Sigmoid colon (tissue), 4 donors: ENCODE measurements around the gene GPC5.

ENCODE experiments used
- CTCF ChIP-seq, 4 experiments: fragments of 450-650 bp in 3 of 4; fragments of 200-600 bp in 1 of 4; IDR thresholded peaks; one replicate each; pipeline ENCODE4 v1.5.1; 2016 to 2019; ENCODE audit warnings: antibody characterized with exemption in 4 of 4, mild to moderate bottlenecking in 3 of 4, moderate library complexity in 2 of 4
- EP300 ChIP-seq, 4 donors: sonication (generic); formaldehyde crosslinking; IDR thresholded peaks; one replicate each; pipeline ENCODE4 v1.6.1; 2017; ENCODE audit warnings: antibody characterized with exemption in 4 of 4
- POLR2A ChIP-seq, 2 donors: fragments of 450-650 bp; IDR thresholded peaks; one replicate each; pipeline ENCODE4 v1.6.1; 2016; ENCODE audit warnings: antibody characterized with exemption in 2 of 2, mild to moderate bottlenecking in 2 of 2, moderate library complexity in 2 of 2

- TF ChIP-seq POLR2A (IDR thresholded peaks at IDR 0.05) (no peak), CTCF (IDR thresholded peaks at IDR 0.05) (no peak), EP300 (IDR thresholded peaks at IDR 0.05) (no peak)
Observed at GRCh38 chr13:92150606-92151005, 752.2 kb downstream of the GPC5 start.
